HL-60 (cell line): ENCODE results near the gene CTNNA1.
"Not testable (repeated sequence)": the region's sequence is repeated elsewhere in the genome, so short reads cannot be mapped to it uniquely, and the experiment has no call there.

Source experiments
- DNase-seq, 2 experiments: peaks; one replicate each; pipeline ENCODE4 v3.0.0-alpha.2; 2010 to 2020; ENCODE audit warnings: low read depth in 1 of 2, low spot score in 1 of 2
- H3K27ac ChIP-seq: fragments of 250-450 bp; sonication (Bioruptor Pico); replicated peaks from 2 replicates; pipeline ENCODE4 v1.5.1; 2020; ENCODE audit warnings: mild to moderate bottlenecking, moderate library complexity
- H3K27me3 ChIP-seq: fragments of 250-450 bp; sonication (Bioruptor Pico); 2 replicates; pipeline ENCODE4 v1.5.1; 2021; ENCODE audit warnings: mild to moderate bottlenecking, moderate library complexity; ENCODE audit not compliant: insufficient read depth, poor library complexity, severe bottlenecking
- H3K4me3 ChIP-seq: replicated peaks from 2 replicates; pipeline ENCODE4 v1.5.1; 2011; ENCODE audit warnings: mild to moderate bottlenecking, control low read depth, low read length; ENCODE audit not compliant: insufficient read depth
- GABPA ChIP-seq: IDR thresholded peaks from 2 replicates; pipeline ENCODE4 v1.6.1; 2012; ENCODE audit warnings: low read depth
- POLR2AphosphoS5 ChIP-seq: IDR thresholded peaks from 2 replicates; pipeline ENCODE4 v1.6.1; 2012; ENCODE audit warnings: low read depth
- SPI1 ChIP-seq: IDR thresholded peaks from 2 replicates; pipeline ENCODE4 v1.6.1; 2012; ENCODE audit warnings: low read depth, mild to moderate bottlenecking, borderline replicate concordance
- long read RNA-seq: library from polyadenylated mRNA; unstranded; transcript quantifications from one replicate; pipeline ENCODE4 v2.0.0, GENCODE V29; 2020
- TF ChIP-seq, protein P1 (sequence below): IDR thresholded peaks from 2 replicates; pipeline ENCODE4 v1.6.1; 2012; ENCODE audit warnings: low read depth; ENCODE audit not compliant: insufficient replicate concordance
- TF ChIP-seq, protein P2 (sequence below): IDR thresholded peaks from one replicate; pipeline ENCODE4 v1.5.1; 2011; ENCODE audit warnings: low read length, control low read depth, inconsistent platforms; ENCODE audit not compliant: insufficient read depth

CTNNA1 gene, protein sequence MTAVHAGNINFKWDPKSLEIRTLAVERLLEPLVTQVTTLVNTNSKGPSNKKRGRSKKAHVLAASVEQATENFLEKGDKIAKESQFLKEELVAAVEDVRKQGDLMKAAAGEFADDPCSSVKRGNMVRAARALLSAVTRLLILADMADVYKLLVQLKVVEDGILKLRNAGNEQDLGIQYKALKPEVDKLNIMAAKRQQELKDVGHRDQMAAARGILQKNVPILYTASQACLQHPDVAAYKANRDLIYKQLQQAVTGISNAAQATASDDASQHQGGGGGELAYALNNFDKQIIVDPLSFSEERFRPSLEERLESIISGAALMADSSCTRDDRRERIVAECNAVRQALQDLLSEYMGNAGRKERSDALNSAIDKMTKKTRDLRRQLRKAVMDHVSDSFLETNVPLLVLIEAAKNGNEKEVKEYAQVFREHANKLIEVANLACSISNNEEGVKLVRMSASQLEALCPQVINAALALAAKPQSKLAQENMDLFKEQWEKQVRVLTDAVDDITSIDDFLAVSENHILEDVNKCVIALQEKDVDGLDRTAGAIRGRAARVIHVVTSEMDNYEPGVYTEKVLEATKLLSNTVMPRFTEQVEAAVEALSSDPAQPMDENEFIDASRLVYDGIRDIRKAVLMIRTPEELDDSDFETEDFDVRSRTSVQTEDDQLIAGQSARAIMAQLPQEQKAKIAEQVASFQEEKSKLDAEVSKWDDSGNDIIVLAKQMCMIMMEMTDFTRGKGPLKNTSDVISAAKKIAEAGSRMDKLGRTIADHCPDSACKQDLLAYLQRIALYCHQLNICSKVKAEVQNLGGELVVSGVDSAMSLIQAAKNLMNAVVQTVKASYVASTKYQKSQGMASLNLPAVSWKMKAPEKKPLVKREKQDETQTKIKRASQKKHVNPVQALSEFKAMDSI
- long read RNA-seq, transcript CTNNA1-201 (18 exons, 3,756 nt) = major isoform, 24 of 29 reads
- long read RNA-seq, partial matches to known transcripts = 4 of 29 reads
- long read RNA-seq, other reads (novel, unspliced or antisense) = 1 of 29 reads

DNA sequence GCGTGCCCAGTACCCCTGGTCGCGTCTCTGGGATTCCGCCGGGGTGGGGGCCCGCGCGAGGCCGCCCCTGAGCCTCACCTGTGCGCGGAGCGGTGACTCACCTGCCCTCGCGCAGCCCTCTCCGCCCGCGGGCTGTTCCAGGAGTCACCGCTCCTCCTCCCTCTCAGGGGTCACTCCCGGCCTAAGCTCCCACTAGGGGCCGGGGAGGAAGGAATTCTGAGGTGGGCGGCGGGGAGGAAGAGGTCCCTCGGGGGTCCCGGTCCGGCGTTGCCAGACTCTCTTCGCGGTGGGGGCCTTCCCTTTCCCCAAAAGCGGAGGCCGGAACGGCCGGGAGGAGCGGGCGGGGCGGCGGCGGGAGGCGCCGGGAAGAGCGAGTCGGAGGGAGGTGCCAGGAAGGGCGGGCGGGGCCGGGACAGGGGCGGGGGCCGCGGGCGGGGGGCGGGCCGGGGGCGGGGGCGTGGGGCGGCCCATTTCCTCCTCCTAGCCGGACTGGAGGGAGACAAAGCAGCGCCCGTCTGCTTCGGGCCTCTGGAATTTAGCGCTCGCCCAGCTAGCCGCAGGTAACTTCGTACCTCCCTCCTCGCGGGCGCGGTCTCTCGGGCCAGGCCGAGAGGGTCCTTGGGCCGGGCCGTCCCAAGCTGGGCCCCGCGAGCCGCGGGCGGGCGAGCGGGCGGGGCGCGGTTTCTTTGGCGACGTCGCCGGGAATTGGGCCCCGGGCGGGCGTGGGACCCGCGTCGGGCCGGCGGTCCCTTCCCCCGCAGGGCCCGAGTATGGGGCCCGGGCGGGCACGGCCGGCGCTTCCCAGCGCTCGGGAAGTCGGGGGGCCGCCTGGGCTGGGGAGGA is at the start of gene CTNNA1:
TSS of gene CTNNA1 (plus strand) at position 475 of the 843 bp plus-strand sequence. CDS start 28,500 bp downstream, outside the sequence.
- TF ChIP-seq POLR2AphosphoS5 (no peak), SPI1 (no peak), GABPA (no peak)
- TF ChIP-seq, protein P1, sequence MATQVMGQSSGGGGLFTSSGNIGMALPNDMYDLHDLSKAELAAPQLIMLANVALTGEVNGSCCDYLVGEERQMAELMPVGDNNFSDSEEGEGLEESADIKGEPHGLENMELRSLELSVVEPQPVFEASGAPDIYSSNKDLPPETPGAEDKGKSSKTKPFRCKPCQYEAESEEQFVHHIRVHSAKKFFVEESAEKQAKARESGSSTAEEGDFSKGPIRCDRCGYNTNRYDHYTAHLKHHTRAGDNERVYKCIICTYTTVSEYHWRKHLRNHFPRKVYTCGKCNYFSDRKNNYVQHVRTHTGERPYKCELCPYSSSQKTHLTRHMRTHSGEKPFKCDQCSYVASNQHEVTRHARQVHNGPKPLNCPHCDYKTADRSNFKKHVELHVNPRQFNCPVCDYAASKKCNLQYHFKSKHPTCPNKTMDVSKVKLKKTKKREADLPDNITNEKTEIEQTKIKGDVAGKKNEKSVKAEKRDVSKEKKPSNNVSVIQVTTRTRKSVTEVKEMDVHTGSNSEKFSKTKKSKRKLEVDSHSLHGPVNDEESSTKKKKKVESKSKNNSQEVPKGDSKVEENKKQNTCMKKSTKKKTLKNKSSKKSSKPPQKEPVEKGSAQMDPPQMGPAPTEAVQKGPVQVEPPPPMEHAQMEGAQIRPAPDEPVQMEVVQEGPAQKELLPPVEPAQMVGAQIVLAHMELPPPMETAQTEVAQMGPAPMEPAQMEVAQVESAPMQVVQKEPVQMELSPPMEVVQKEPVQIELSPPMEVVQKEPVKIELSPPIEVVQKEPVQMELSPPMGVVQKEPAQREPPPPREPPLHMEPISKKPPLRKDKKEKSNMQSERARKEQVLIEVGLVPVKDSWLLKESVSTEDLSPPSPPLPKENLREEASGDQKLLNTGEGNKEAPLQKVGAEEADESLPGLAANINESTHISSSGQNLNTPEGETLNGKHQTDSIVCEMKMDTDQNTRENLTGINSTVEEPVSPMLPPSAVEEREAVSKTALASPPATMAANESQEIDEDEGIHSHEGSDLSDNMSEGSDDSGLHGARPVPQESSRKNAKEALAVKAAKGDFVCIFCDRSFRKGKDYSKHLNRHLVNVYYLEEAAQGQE = no peak
- TF ChIP-seq, protein P2, sequence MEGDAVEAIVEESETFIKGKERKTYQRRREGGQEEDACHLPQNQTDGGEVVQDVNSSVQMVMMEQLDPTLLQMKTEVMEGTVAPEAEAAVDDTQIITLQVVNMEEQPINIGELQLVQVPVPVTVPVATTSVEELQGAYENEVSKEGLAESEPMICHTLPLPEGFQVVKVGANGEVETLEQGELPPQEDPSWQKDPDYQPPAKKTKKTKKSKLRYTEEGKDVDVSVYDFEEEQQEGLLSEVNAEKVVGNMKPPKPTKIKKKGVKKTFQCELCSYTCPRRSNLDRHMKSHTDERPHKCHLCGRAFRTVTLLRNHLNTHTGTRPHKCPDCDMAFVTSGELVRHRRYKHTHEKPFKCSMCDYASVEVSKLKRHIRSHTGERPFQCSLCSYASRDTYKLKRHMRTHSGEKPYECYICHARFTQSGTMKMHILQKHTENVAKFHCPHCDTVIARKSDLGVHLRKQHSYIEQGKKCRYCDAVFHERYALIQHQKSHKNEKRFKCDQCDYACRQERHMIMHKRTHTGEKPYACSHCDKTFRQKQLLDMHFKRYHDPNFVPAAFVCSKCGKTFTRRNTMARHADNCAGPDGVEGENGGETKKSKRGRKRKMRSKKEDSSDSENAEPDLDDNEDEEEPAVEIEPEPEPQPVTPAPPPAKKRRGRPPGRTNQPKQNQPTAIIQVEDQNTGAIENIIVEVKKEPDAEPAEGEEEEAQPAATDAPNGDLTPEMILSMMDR = no peak
- peak within 1 kb of the TSS; percentile 35 for H3K4me3 ChIP-seq
- no peak within 1 kb of the TSS for H3K27ac ChIP-seq
- no peak for DNase-seq
- H3K27me3 ChIP-seq = peaks cover 2% of the 10 kb centered on the region

DNA sequence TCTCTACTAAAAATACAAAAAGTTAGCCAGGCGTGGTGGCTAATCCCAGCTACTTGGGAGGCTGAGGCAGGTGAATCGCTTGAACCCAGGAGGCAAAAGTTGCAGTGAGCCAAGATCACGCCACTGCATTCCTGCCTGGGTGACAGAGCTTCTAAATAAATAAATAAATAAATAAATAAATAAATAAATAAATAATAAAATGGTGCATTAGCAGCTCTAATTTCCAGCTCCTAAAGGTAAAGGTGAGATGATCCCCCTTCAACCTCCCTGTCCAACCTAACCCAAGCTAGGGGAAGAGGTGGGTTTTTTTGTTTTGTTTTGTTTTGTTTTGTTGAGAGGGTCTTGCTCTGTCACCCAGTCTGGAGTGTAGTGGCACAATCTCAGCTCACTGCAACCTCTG is 49.4 kb upstream of the CTNNA1 start:
- not testable (repeated sequence) for H3K27ac ChIP-seq, DNase-seq, H3K27me3 ChIP-seq, H3K4me3 ChIP-seq

DNA sequence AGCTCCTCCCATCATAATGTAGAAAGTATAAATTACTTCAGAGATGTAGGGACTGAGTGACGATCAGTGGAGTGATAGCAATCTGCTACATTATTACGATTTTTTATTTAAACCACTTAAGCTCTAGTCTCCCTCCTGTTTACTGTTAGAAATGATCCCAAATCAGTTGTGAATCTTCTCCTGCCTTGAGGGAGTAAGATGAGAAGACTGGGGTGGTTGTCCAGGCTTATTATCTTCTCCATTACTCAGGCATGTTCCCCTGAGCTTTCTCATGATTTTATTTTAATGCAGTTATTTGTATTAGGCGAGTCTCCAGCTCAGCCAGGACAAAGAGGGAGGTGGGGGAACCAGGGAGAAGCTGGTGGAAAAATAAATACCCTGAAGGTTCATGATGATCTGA is 48.2 kb upstream of the CTNNA1 start:
- no peak overlapping the region for H3K4me3 ChIP-seq
- H3K27ac ChIP-seq = no peak overlapping the region
- H3K27me3 ChIP-seq = no peaks in the 10 kb centered on the region
- DNase-seq = no peak
- TF ChIP-seq POLR2AphosphoS5 (no peak), SPI1 (no peak), GABPA (no peak)
- TF ChIP-seq, protein P1 = no peak
- TF ChIP-seq, protein P2 = no peak
